PC-3 (cell line): Measurements from ENCODE around the gene SH3BP1. TPM values are rescaled to one million over a fixed set of nuclear protein-coding genes. Genes with fewer than 3 reads are reported as not detected.

Experiments
- ATAC-seq: fragments of 200-7000 bp; cut with Tn5 transposase; 2 replicates; pipeline ENCODE4 v1.9.1; 2020; ENCODE audit warnings: mild to moderate bottlenecking, moderate library complexity
- BruUV-seq: library from RNA; stranded (reverse); fragments of 400-500 nt; replicated peaks from 2 replicates; lab custom pipeline; 2021; lab: Mats Ljungman, UMichigan
- CTCF ChIA-PET: fragments of 300-600 bp; sonication (Branson Sonifier 250); formaldehyde crosslinking; loops from one replicate; lab custom pipeline; 2022; ENCODE audit warnings: antibody characterized with exemption; lab: Charles Lee
- POLR2A ChIA-PET: fragments of 300-600 bp; sonication (Branson Sonifier 250); formaldehyde crosslinking; loops from one replicate; lab custom pipeline; 2022; ENCODE audit warnings: antibody characterized with exemption; ENCODE audit not compliant: unreplicated experiment; lab: Charles Lee
- DNase-seq: peaks from one replicate; pipeline ENCODE4 v3.0.0-alpha.2; 2015
- H2AFZ ChIP-seq: fragments of 300-600 bp; sonication (generic); 2 replicates; pipeline ENCODE4 v1.6.0; 2016; ENCODE audit warnings: antibody characterized with exemption, low read length
- H3F3A ChIP-seq: fragments of 300-600 bp; sonication (generic); one replicate; pipeline ENCODE4 v1.6.0; 2017; ENCODE audit warnings: antibody characterized with exemption, low read length, control low read depth, mild to moderate bottlenecking; ENCODE audit not compliant: unreplicated experiment
- H3K27ac ChIP-seq: fragments of 300-600 bp; sonication (generic); 2 replicates; pipeline ENCODE4 v1.5.1; 2016; ENCODE audit warnings: mild to moderate bottlenecking, low read length
- H3K27me3 ChIP-seq: fragments of 300-600 bp; sonication (generic); 2 replicates; pipeline ENCODE4 v1.6.1; 2016; ENCODE audit warnings: low read length, mixed read lengths
- H3K36me3 ChIP-seq: fragments of 300-600 bp; sonication (generic); 2 replicates; pipeline ENCODE4 v1.6.1; 2016; ENCODE audit warnings: low read depth, mixed run types, low read length, mixed read lengths
- H3K4me1 ChIP-seq: fragments of 300-600 bp; sonication (generic); 2 replicates; pipeline ENCODE4 v1.5.1; 2016; ENCODE audit warnings: low read length; ENCODE audit not compliant: insufficient read depth
- H3K4me2 ChIP-seq: fragments of 300-600 bp; sonication (generic); 2 replicates; pipeline ENCODE4 v1.6.0; 2016; ENCODE audit warnings: low read length
- H3K4me3 ChIP-seq: fragments of 300-600 bp; sonication (generic); 2 replicates; pipeline ENCODE4 v1.5.1; 2016; ENCODE audit warnings: mild to moderate bottlenecking, low read length, mixed read lengths
- H3K79me2 ChIP-seq: fragments of 300-600 bp; sonication (generic); 2 replicates; pipeline ENCODE4 v1.6.1; 2017; ENCODE audit warnings: low read length, mixed read lengths
- H3K9ac ChIP-seq: fragments of 300-600 bp; sonication (generic); 2 replicates; pipeline ENCODE4 v1.6.0; 2016; ENCODE audit warnings: mild to moderate bottlenecking, low read length
- H3K9me2 ChIP-seq: fragments of 300-600 bp; sonication (generic); replicated peaks from 2 replicates; pipeline ENCODE4 v1.6.1; 2016; ENCODE audit warnings: mixed run types, low read length, mixed read lengths
- H3K9me3 ChIP-seq: fragments of 300-600 bp; sonication (generic); 2 replicates; pipeline ENCODE4 v1.6.1; 2016; ENCODE audit warnings: low read length, mixed read lengths
- H4K20me1 ChIP-seq: fragments of 300-600 bp; sonication (generic); 2 replicates; pipeline ENCODE4 v1.6.1; 2016; ENCODE audit warnings: low read length, mixed read lengths
- CTCF ChIP-seq: fragments of 300-600 bp; sonication (generic); conservative IDR thresholded peaks from 2 replicates; pipeline ENCODE4 v1.5.1; 2017; ENCODE audit warnings: antibody characterized with exemption, low read depth, mild to moderate bottlenecking, low read length
- EZH2 ChIP-seq: fragments of 300-600 bp; sonication (generic); IDR thresholded peaks from one replicate; pipeline ENCODE4 v1.6.1; 2017; ENCODE audit warnings: antibody characterized with exemption, mild to moderate bottlenecking, low read length; ENCODE audit not compliant: unreplicated experiment
- EZH2phosphoT487 ChIP-seq: fragments of 300-600 bp; sonication (generic); IDR thresholded peaks from 2 replicates; pipeline ENCODE4 v1.6.1; 2018; ENCODE audit warnings: mild to moderate bottlenecking, antibody characterized with exemption, low read length, borderline replicate concordance
- intact Hi-C: fragments of 100-400 bp; cut with micrococcal nuclease; formaldehyde crosslinking; loops from 2 replicates; pipeline ENCODE4 v1.9.0; 2023
- total RNA-seq: library from RNA; depleted of rRNA; stranded (reverse); fragments of >200 nt; gene quantifications from 2 replicates; pipeline ENCODE4 v1.2.3, GENCODE V29; 2014

SH3BP1 gene
- total RNA-seq, 1 experiment from 2014 or later: 18.0 TPM

GRCh38 chr22:37610480-37611129, 28.9 kb upstream of the SH3BP1 start:
- Histone ChIP-seq H3F3A (no peaks in the 10 kb centered on the region), H3K4me2 (peak overlapping the region; percentile 87), H2AFZ (no peak overlapping the region), H3K36me3 (no peaks in the 10 kb centered on the region), H4K20me1 (no peaks in the 10 kb centered on the region), H3K79me2 (peaks cover 27% of the 10 kb centered on the region), H3K9ac (no peak overlapping the region), H3K4me1 (peaks cover 2% of the 10 kb centered on the region; the same call in 1 of the 2 replicates), H3K9me2 (no peaks in the 10 kb centered on the region), H3K27me3 (no peaks in the 10 kb centered on the region), H3K27ac (no peak overlapping the region), H3K9me3 (no peaks in the 10 kb centered on the region), H3K4me3 (peak overlapping the region; percentile 98; the same call in 1 of the 2 replicates)
- intact Hi-C loops: no loop called here
- no peak for ATAC-seq
- CTCF ChIA-PET: no interaction called here
- no peak for TF ChIP-seq CTCF
- TF ChIP-seq EZH2phosphoT487: no peak
- TF ChIP-seq EZH2: no peak
- DNase-seq: no peak
- no TSS peak for BruUV-seq
- POLR2A ChIA-PET: interaction anchor here (0.7 kb wide), 1 partner anchor 69 kb away, joined by 3 read pairs; no protein-coding TSS in a partner anchor

DNA sequence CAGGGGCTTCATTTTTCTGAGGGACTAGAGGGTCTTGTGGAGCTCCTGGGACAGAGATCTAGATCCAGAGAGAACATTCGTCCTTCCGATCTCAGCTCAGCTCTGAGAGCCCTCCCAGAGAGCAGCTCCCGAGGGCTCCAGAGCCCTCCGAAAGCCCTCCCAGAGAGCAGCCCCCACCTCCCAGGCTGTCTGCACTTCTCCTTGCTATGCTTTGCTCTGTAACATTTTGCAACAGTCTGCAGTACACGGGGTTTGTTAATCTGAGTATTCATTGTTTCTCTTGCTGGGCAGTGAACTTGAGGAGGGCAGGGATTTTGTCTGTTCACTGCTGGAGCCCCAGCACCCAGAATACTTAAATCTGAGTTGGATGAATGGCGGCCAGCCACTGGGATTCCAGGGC, 28.3 kb upstream of the SH3BP1 start:
- no peaks in the 10 kb centered on the region for H3K36me3 ChIP-seq
- POLR2A ChIA-PET: interaction anchor here (0.6 kb wide), 1 partner anchor 62 kb away, joined by 5 read pairs; no protein-coding TSS in a partner anchor
- H3K9me3 ChIP-seq: no peaks in the 10 kb centered on the region
- H3F3A ChIP-seq: no peaks in the 10 kb centered on the region
- no peak overlapping the region for H3K4me2 ChIP-seq
- CTCF ChIA-PET: interaction anchor here (0.7 kb wide), 1 partner anchor 10 kb away, joined by 5 read pairs; no protein-coding TSS in a partner anchor
- no peaks in the 10 kb centered on the region for H4K20me1 ChIP-seq
- DNase-seq (no peak), ATAC-seq (no peak)
- no TSS peak for BruUV-seq
- peaks cover 27% of the 10 kb centered on the region for H3K79me2 ChIP-seq
- TF ChIP-seq EZH2phosphoT487: no peak
- no peak for TF ChIP-seq CTCF
- TF ChIP-seq EZH2: no peak
- no peak overlapping the region for H3K27ac ChIP-seq
- H3K9me2 ChIP-seq: no peaks in the 10 kb centered on the region
- no peak overlapping the region for H2AFZ ChIP-seq
- no peaks in the 10 kb centered on the region for H3K27me3 ChIP-seq
- no peak overlapping the region for H3K9ac ChIP-seq
- H3K4me3 ChIP-seq: no peak overlapping the region
- peaks cover 2% of the 10 kb centered on the region; the same call in 1 of the 2 replicates for H3K4me1 ChIP-seq
- intact Hi-C loops: no loop called here
